Regular cardiac myocyte (primary cell): ENCODE measurements around the gene CTSO. TPM values are rescaled to one million over a fixed set of nuclear protein-coding genes. Genes with fewer than 3 reads are reported as not detected.

ENCODE experiments used
- total RNA-seq: library from RNA; depleted of rRNA; stranded (reverse); fragments of >200 nt; gene quantifications from 2 replicates; pipeline ENCODE4 v1.2.3, GENCODE V29; 2014

CTSO gene, protein sequence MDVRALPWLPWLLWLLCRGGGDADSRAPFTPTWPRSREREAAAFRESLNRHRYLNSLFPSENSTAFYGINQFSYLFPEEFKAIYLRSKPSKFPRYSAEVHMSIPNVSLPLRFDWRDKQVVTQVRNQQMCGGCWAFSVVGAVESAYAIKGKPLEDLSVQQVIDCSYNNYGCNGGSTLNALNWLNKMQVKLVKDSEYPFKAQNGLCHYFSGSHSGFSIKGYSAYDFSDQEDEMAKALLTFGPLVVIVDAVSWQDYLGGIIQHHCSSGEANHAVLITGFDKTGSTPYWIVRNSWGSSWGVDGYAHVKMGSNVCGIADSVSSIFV
- total RNA-seq = 5.9 and 33.0 TPM in 2 replicates

DNA sequence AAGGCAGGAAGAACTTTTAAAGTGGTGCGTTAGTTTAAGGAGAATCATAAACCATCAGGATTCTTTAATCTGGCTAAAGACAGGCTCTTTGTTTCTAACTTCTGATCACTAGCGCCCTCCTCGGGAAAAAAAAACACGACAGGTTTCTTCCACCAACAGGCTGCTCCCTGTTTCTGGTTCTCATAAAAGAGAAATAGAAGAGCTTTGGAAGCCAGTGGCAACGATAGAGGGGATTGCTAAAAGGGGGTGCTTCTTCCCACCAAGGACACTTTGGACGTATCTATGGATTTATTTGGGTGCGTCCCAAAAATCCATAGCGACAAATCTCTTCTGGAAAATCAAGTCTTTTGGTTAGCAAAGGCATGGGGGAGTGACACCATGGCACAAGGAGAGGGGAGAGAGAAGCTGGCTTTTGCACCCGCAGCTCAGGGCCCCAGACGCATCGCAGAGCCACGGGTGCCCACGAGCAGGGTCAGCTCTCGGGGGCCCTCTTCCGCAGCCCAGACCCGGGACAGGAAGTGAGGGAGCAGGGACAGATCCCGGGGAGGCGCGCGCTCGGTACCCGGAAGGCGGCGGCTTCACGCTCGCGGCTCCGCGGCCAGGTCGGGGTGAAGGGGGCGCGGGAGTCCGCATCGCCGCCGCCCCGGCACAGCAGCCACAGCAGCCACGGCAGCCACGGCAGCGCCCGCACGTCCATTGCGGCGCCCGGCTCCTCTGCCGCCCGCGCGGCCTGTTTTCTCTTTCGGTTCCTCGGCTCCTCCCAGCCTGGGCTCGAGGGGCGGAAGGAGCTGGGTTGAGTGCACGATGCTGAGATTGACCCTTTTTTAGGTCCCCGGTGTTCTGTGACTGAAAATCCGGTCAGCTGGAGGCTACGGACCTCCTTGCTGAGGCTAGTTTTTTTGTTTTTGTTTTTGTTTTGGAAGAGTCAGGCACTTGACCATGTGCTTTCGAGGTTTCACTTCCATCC is at the start of gene CTSO:
CTSO (minus strand) TSS at position 716 of the 967 bp plus-strand sequence; CDS start at position 697, 19 bp downstream.

DNA sequence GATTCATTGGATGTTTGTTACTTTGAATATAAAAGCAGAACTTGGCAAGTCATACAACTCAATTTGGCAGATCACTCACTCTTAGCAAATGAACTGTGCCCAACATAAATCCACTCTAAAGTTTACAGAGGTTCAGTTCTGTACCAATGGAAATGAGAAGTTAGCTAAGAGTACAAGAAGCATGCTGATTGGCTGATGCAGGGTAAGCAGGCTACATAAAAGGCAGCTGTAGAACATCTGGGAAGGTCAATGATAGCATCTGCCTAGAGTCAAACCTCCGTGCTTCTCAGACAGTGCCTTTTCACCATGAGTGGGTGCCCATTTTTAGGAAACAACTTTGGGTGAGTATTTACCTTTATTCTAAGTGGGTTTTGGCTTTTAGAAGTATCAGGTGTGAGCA is 50.2 kb downstream of the CTSO start, which contains the start of gene TDO2:
TDO2 (plus strand) TSS at position 244 of the 400 bp plus-strand sequence; CDS start at position 307, 63 bp downstream.

Other genes starting within 250 kb of the CTSO start
- 1.7 and 3.1 TPM in 2 replicates for gene GUCY1B1, start 194.8 kb downstream of the CTSO start, total RNA-seq
- not detected in 2 replicates for gene ASIC5, start 87.6 kb downstream of the CTSO start, total RNA-seq
- gene TDO2, start 50.2 kb downstream of the CTSO start, total RNA-seq = under 0.01 and 0.28 TPM in 2 replicates